GM23338 (cell line): Measurements from ENCODE around the gene GRIK1. TPM values are rescaled to one million over a fixed set of nuclear protein-coding genes. Genes with fewer than 3 reads are reported as not detected.

Experiments
- ATAC-seq: fragments of 200-7000 bp; cut with Tn5 transposase; 3 replicates; pipeline ENCODE4 v1.9.1; 2020
- DNase-seq: peaks from one replicate; pipeline ENCODE4 v3.0.0-alpha.2; 2015; ENCODE audit warnings: low spot score
- H2AFZ ChIP-seq: fragments of 200-600 bp; sonication (generic); 2 replicates; pipeline ENCODE4 v1.8.0; 2016; ENCODE audit warnings: antibody characterized with exemption, mild to moderate bottlenecking, moderate library complexity
- H3F3A ChIP-seq: fragments of 200-600 bp; sonication (generic); replicated peaks from 2 replicates; pipeline ENCODE4 v1.8.0; 2017; ENCODE audit warnings: antibody characterized with exemption, mixed run types, low read depth
- H3K27ac ChIP-seq: fragments of 200-600 bp; sonication (generic); 2 replicates; pipeline ENCODE4 v1.6.1; 2016; ENCODE audit warnings: low read depth
- H3K27me3 ChIP-seq: fragments of 200-600 bp; sonication (generic); 2 replicates; pipeline ENCODE4 v1.8.0; 2016; ENCODE audit warnings: mild to moderate bottlenecking, mixed run types, moderate library complexity; ENCODE audit not compliant: insufficient read depth
- H3K36me3 ChIP-seq: fragments of 200-600 bp; sonication (generic); 2 replicates; pipeline ENCODE4 v1.8.0; 2016; ENCODE audit warnings: mild to moderate bottlenecking; ENCODE audit not compliant: insufficient read depth
- H3K4me1 ChIP-seq: fragments of 200-600 bp; sonication (generic); 2 replicates; pipeline ENCODE4 v1.8.0; 2016; ENCODE audit warnings: mild to moderate bottlenecking, moderate library complexity; ENCODE audit not compliant: insufficient read depth
- H3K4me2 ChIP-seq: fragments of 200-600 bp; sonication (generic); 2 replicates; pipeline ENCODE4 v1.7.1; 2017; ENCODE audit warnings: mixed run types
- H3K4me3 ChIP-seq: fragments of 200-600 bp; sonication (generic); 2 replicates; pipeline ENCODE4 v1.6.1; 2016; ENCODE audit warnings: mixed run types
- H3K79me2 ChIP-seq: fragments of 200-600 bp; sonication (generic); replicated peaks from 2 replicates; pipeline ENCODE4 v1.8.0; 2017; ENCODE audit warnings: mild to moderate bottlenecking; ENCODE audit not compliant: insufficient read depth
- H3K9me2 ChIP-seq: fragments of 200-600 bp; sonication (generic); 2 replicates; pipeline ENCODE4 v1.8.0; 2017; ENCODE audit not compliant: insufficient read depth
- H4K20me1 ChIP-seq: fragments of 200-600 bp; sonication (generic); replicated peaks from 2 replicates; pipeline ENCODE4 v1.8.0; 2017; ENCODE audit warnings: mild to moderate bottlenecking; ENCODE audit not compliant: insufficient read depth
- H3K27ac Mint-ChIP-seq: 2 replicates; pipeline ENCODE4 v1.8.0; 2020; ENCODE audit warnings: inconsistent platforms, mild to moderate bottlenecking, moderate library complexity, mixed read lengths
- H3K27me3 Mint-ChIP-seq: 3 replicates; pipeline ENCODE4 v1.8.0; 2022; ENCODE audit warnings: low read depth, mild to moderate bottlenecking, moderate library complexity, mixed read lengths, inconsistent platforms; ENCODE audit not compliant: insufficient read depth, poor library complexity
- H3K36me3 Mint-ChIP-seq: 3 replicates; pipeline ENCODE4 v1.8.0; 2021; ENCODE audit warnings: low read depth, mild to moderate bottlenecking, inconsistent platforms, moderate library complexity, mixed read lengths
- H3K4me1 Mint-ChIP-seq: 3 replicates; pipeline ENCODE4 v1.8.0; 2020; ENCODE audit warnings: mild to moderate bottlenecking, inconsistent platforms, mixed read lengths
- H3K4me3 Mint-ChIP-seq: 3 replicates; pipeline ENCODE4 v1.8.0; 2021; ENCODE audit warnings: moderate library complexity, mild to moderate bottlenecking, inconsistent platforms, mixed read lengths
- H3K9me3 Mint-ChIP-seq: 3 replicates; pipeline ENCODE4 v1.8.0; 2020; ENCODE audit warnings: moderate library complexity, mild to moderate bottlenecking, inconsistent platforms, mixed read lengths
- CTCF ChIP-seq, 2 experiments: fragments of 200-600 bp in 1 of 2; sonication (generic) in 1 of 2; conservative IDR thresholded peaks; 2 replicates each; pipeline versions ENCODE4 v1.5.1 to v1.6.1; 2016 to 2017; ENCODE audit warnings: antibody characterized with exemption in 2 of 2, low read depth in 2 of 2, mild to moderate bottlenecking in 2 of 2, moderate library complexity in 1 of 2
- ETS1 ChIP-seq: IDR thresholded peaks from 2 replicates; pipeline ENCODE4 v1.6.1; 2016; ENCODE audit warnings: antibody characterized with exemption
- EZH2 ChIP-seq: fragments of 200-600 bp; sonication (generic); IDR thresholded peaks from one replicate; pipeline ENCODE4 v1.8.0; 2017; ENCODE audit warnings: antibody characterized with exemption, mild to moderate bottlenecking, low read depth; ENCODE audit not compliant: unreplicated experiment
- EZH2phosphoT487 ChIP-seq: fragments of 200-600 bp; sonication (generic); IDR thresholded peaks from one replicate; pipeline ENCODE4 v1.8.1; 2018; ENCODE audit warnings: antibody characterized with exemption; ENCODE audit not compliant: unreplicated experiment
- JUNB ChIP-seq: IDR thresholded peaks from one replicate; pipeline ENCODE4 v1.6.1; 2016; ENCODE audit warnings: antibody characterized with exemption; ENCODE audit not compliant: unreplicated experiment
- STAT1 ChIP-seq: IDR thresholded peaks from one replicate; pipeline ENCODE4 v1.6.1; 2016; ENCODE audit warnings: antibody characterized with exemption; ENCODE audit not compliant: unreplicated experiment
- ZNF331 ChIP-seq: fragments of 250-450 bp; sonication (Bioruptor Pico); IDR thresholded peaks from 2 replicates; pipeline ENCODE4 v1.5.0; 2020; ENCODE audit warnings: low read depth, mild to moderate bottlenecking, moderate library complexity
- ZNF462 ChIP-seq: fragments of 250-450 bp; sonication (Bioruptor Pico); IDR thresholded peaks from 2 replicates; pipeline ENCODE4 v1.5.0; 2020; ENCODE audit warnings: mild to moderate bottlenecking, moderate library complexity
- polyA plus RNA-seq: library from polyadenylated mRNA; unstranded; fragments of >200 nt; fragmentation: Nextera tagmentation; extraction: Ambion mirVana; gene quantifications from 2 replicates; pipeline ENCODE4 v1.2.1, GENCODE V29; 2016
- total RNA-seq: library from RNA; depleted of rRNA; stranded (reverse); fragments of >200 nt; shearing (Covaris generic); gene quantifications from 2 replicates; pipeline ENCODE4 v1.2.3, GENCODE V29; 2014

GRIK1 gene
- total and polyA plus RNA-seq, 2 experiments from 2014 or later = 0.18 to 0.42 TPM

GRCh38 chr21:29710498-29710897 lies 229.3 kb downstream of the GRIK1 start:
- TF ChIP-seq CTCF (conservative IDR thresholded peaks at IDR 0.05; ENCODE audit: low read depth in 2 of 2) (no peak), STAT1 (no peak), ZNF462 (CRISPR knock-in tag) (no peak), EZH2phosphoT487 (no peak), ZNF331 (CRISPR knock-in tag) (no peak), EZH2 (no peak), ETS1 (no peak), JUNB (no peak)
- no peaks in the 10 kb centered on the region for H3F3A ChIP-seq
- Mint-ChIP-seq H3K36me3 (no peaks in the 10 kb centered on the region), H3K9me3 (no peaks in the 10 kb centered on the region), H3K4me1 (no peaks in the 10 kb centered on the region), H3K4me3 (no peak overlapping the region), H3K27ac (no peak overlapping the region), H3K27me3 (no peaks in the 10 kb centered on the region)
- H3K27ac ChIP-seq = no peak overlapping the region
- no peaks in the 10 kb centered on the region for H4K20me1 ChIP-seq
- DNase-seq = no peak
- ATAC-seq = no peak
- no peak overlapping the region for H3K4me2 ChIP-seq
- no peaks in the 10 kb centered on the region for H3K79me2 ChIP-seq
- H3K4me3 ChIP-seq = no peak overlapping the region
- no peaks in the 10 kb centered on the region; the same call in 1 of the 2 replicates for H3K9me2 ChIP-seq
- no peaks in the 10 kb centered on the region for H3K36me3 ChIP-seq
- no peak overlapping the region for H2AFZ ChIP-seq
- H3K27me3 ChIP-seq = no peaks in the 10 kb centered on the region
- no peaks in the 10 kb centered on the region for H3K4me1 ChIP-seq
